H9 (cell line): ENCODE results near the gene ZNF101. TPM values are rescaled to one million over a fixed set of nuclear protein-coding genes. Genes with fewer than 3 reads are reported as not detected.
"Not testable (repeated sequence)": the region's sequence is repeated elsewhere in the genome, so short reads cannot be mapped to it uniquely, and the experiment has no call there.

Experiments used
- DNase-seq: peaks from one replicate; pipeline ENCODE4 v3.0.0-alpha.2; 2017
- H2AFZ ChIP-seq: one replicate; pipeline ENCODE4 v1.6.1; 2013; ENCODE audit warnings: mild to moderate bottlenecking, low read length, control low read depth, moderate library complexity
- H2AK5ac ChIP-seq: 2 replicates; pipeline ENCODE4 v1.6.1; 2013; ENCODE audit warnings: low read length, control low read depth, mixed read lengths; ENCODE audit not compliant: insufficient read length
- H2BK120ac ChIP-seq: one replicate; pipeline ENCODE4 v1.6.1; 2013; ENCODE audit warnings: low read depth, mild to moderate bottlenecking, low read length, control low read depth, inconsistent platforms; ENCODE audit not compliant: poor library complexity, severe bottlenecking
- H2BK12ac ChIP-seq: 2 replicates; pipeline ENCODE4 v1.6.1; 2013; ENCODE audit warnings: low read length, control low read depth, mixed read lengths, low read depth; ENCODE audit not compliant: insufficient read length
- H2BK15ac ChIP-seq: 2 replicates; pipeline ENCODE4 v1.6.1; 2013; ENCODE audit warnings: low read depth, low read length, control low read depth
- H2BK20ac ChIP-seq: one replicate; pipeline ENCODE4 v1.6.1; 2013; ENCODE audit warnings: low read depth, mild to moderate bottlenecking, low read length, control low read depth, inconsistent platforms; ENCODE audit not compliant: poor library complexity, severe bottlenecking
- H2BK5ac ChIP-seq: 2 replicates; pipeline ENCODE4 v1.6.1; 2013; ENCODE audit warnings: low read length, control low read depth, mixed read lengths; ENCODE audit not compliant: insufficient read length
- H3K14ac ChIP-seq: 2 replicates; pipeline ENCODE4 v1.6.1; 2013; ENCODE audit warnings: low read length, control low read depth; ENCODE audit not compliant: insufficient read depth
- H3K18ac ChIP-seq: 2 replicates; pipeline ENCODE4 v1.6.1; 2013; ENCODE audit warnings: low read depth, mild to moderate bottlenecking, mixed read lengths, low read length, control low read depth; ENCODE audit not compliant: insufficient read length
- H3K23ac ChIP-seq: 2 replicates; pipeline ENCODE4 v1.6.1; 2013; ENCODE audit warnings: low read length, control low read depth, mixed read lengths, low read depth; ENCODE audit not compliant: insufficient read length
- H3K23me2 ChIP-seq: 2 replicates; pipeline ENCODE4 v1.6.1; 2013; ENCODE audit warnings: low read depth, mild to moderate bottlenecking, mixed read lengths, low read length, control low read depth; ENCODE audit not compliant: insufficient read length, poor library complexity, severe bottlenecking
- H3K27ac ChIP-seq: 2 replicates; pipeline ENCODE4 v1.5.1; 2013; ENCODE audit warnings: low read length, control low read depth, mixed read lengths, low read depth; ENCODE audit not compliant: insufficient read length
- H3K27me3 ChIP-seq: 2 replicates; pipeline ENCODE4 v1.6.1; 2013; ENCODE audit warnings: low read length, control low read depth, inconsistent platforms; ENCODE audit not compliant: insufficient read depth
- H3K4ac ChIP-seq: 2 replicates; pipeline ENCODE4 v1.6.1; 2013; ENCODE audit warnings: low read depth, mild to moderate bottlenecking, control low read depth, inconsistent platforms, low read length, moderate library complexity
- H3K4me1 ChIP-seq: 2 replicates; pipeline ENCODE4 v1.6.1; 2013; ENCODE audit warnings: low read length, control low read depth, inconsistent platforms; ENCODE audit not compliant: insufficient read depth
- H3K4me2 ChIP-seq: 2 replicates; pipeline ENCODE4 v1.6.1; 2013; ENCODE audit warnings: low read length, control low read depth, mixed read lengths; ENCODE audit not compliant: insufficient read length, insufficient read depth
- H3K56ac ChIP-seq: 2 replicates; pipeline ENCODE4 v1.6.1; 2013; ENCODE audit warnings: low read depth, mild to moderate bottlenecking, mixed read lengths, low read length, control low read depth; ENCODE audit not compliant: insufficient read length
- H3K79me1 ChIP-seq: 2 replicates; pipeline ENCODE4 v1.6.1; 2013; ENCODE audit warnings: low read depth, mild to moderate bottlenecking, moderate library complexity, low read length, control low read depth, inconsistent platforms; ENCODE audit not compliant: insufficient read depth, poor library complexity, severe bottlenecking
- H3K79me2 ChIP-seq: 2 replicates; pipeline ENCODE4 v1.6.1; 2013; ENCODE audit warnings: low read length, control low read depth, inconsistent platforms; ENCODE audit not compliant: insufficient read depth
- H3K9ac ChIP-seq: 2 replicates; pipeline ENCODE4 v1.6.1; 2013; ENCODE audit warnings: low read length, control low read depth, mixed read lengths; ENCODE audit not compliant: insufficient read length; ENCODE audit errors: extremely low read depth
- H3K9me3 ChIP-seq: one replicate; pipeline ENCODE4 v1.6.1; 2013; ENCODE audit warnings: low read depth, low read length, inconsistent platforms; ENCODE audit not compliant: control insufficient read depth
- H3T11ph ChIP-seq: one replicate; pipeline ENCODE4 v1.6.1; 2013; ENCODE audit warnings: mild to moderate bottlenecking, low read length, control low read depth, inconsistent platforms
- H4K20me1 ChIP-seq: one replicate; pipeline ENCODE4 v1.6.1; 2013; ENCODE audit not compliant: control insufficient read depth, insufficient read length, insufficient read depth
- H4K5ac ChIP-seq: 2 replicates; pipeline ENCODE4 v1.6.1; 2013; ENCODE audit warnings: low read depth, mild to moderate bottlenecking, mixed read lengths, low read length, control low read depth; ENCODE audit not compliant: insufficient read length
- H4K8ac ChIP-seq: replicated peaks from 2 replicates; pipeline ENCODE4 v1.6.1; 2013; ENCODE audit warnings: low read length, control low read depth, mixed read lengths, low read depth; ENCODE audit not compliant: insufficient read length
- H4K91ac ChIP-seq: 2 replicates; pipeline ENCODE4 v1.6.1; 2013; ENCODE audit warnings: low read depth, mild to moderate bottlenecking, moderate library complexity, mixed read lengths, low read length, control low read depth; ENCODE audit not compliant: insufficient read length
- H3K27ac Mint-ChIP-seq, 3 experiments: 2 replicates in 2 of 3; 3 replicates in 1 of 3; pipeline ENCODE4 v1.8.0; 2020 to 2021; ENCODE audit warnings: mixed read lengths in 3 of 3, mild to moderate bottlenecking in 1 of 3, moderate library complexity in 1 of 3
- H3K27me3 Mint-ChIP-seq: 2 replicates; pipeline ENCODE4 v1.8.0; 2021; ENCODE audit warnings: low read depth, mild to moderate bottlenecking, moderate library complexity, mixed read lengths
- H3K36me3 Mint-ChIP-seq, 3 experiments: 2 replicates in 2 of 3; 3 replicates in 1 of 3; pipeline ENCODE4 v1.8.0; 2020 to 2021; ENCODE audit warnings: low read depth in 3 of 3, mixed read lengths in 3 of 3; ENCODE audit not compliant: insufficient read depth in 1 of 3
- H3K4me1 Mint-ChIP-seq, 2 experiments: 2 replicates each; pipeline ENCODE4 v1.8.0; 2020; ENCODE audit warnings: mixed read lengths in 2 of 2
- H3K4me3 Mint-ChIP-seq, 2 experiments: 2 replicates in 1 of 2; 3 replicates in 1 of 2; pipeline ENCODE4 v1.8.0; 2020 to 2021; ENCODE audit warnings: mild to moderate bottlenecking in 2 of 2, mixed read lengths in 2 of 2, moderate library complexity in 1 of 2
- H3K9me3 Mint-ChIP-seq, 2 experiments: 2 replicates in 1 of 2; 3 replicates in 1 of 2; pipeline ENCODE4 v1.8.0; 2020; ENCODE audit warnings: mild to moderate bottlenecking in 2 of 2, mixed read lengths in 2 of 2, moderate library complexity in 1 of 2
- CTCF ChIP-seq: fragments of 200-600 bp; sonication (generic); conservative IDR thresholded peaks from 3 replicates; pipeline ENCODE4 v1.8.0; 2021; ENCODE audit warnings: antibody characterized with exemption, mild to moderate bottlenecking
- WGBS: extraction: QIAGEN DNeasy Blood & Tissue Kit; methylation state at CpG from one replicate; pipeline ENCODE4 v1.1.7; 2013; ENCODE audit warnings: missing lambda C conversion rate, low lambda C conversion rate, mixed read lengths; ENCODE audit not compliant: insufficient read length; ENCODE audit errors: extremely low coverage; 5-methylcytosine and 5-hydroxymethylcytosine counted together
- total RNA-seq: library from RNA; stranded (reverse); gene quantifications from 2 replicates; pipeline ENCODE4 v1.2.1, GENCODE V29; 2021

ZNF101 gene
- total RNA-seq, 1 experiment from 2014 or later = 46.9 TPM

GRCh38 chr19:19687090-19687489 lies 18.5 kb downstream of the ZNF101 start:
- Histone ChIP-seq H4K91ac (no peak overlapping the region), H2BK20ac (no peak overlapping the region), H2BK5ac (no peak overlapping the region), H3K79me2 (no peaks in the 10 kb centered on the region), H3K9ac (no peak overlapping the region), H2BK12ac (no peak overlapping the region), H3K4me1 (no peaks in the 10 kb centered on the region), H2BK120ac (no peak overlapping the region), H3K23me2 (no peaks in the 10 kb centered on the region), H3K9me3 (no peaks in the 10 kb centered on the region), H2AFZ (no peak overlapping the region), H3K27ac (no peak overlapping the region), H2AK5ac (no peak overlapping the region), H3K23ac (no peak overlapping the region), H2BK15ac (no peak overlapping the region), H3K4ac (no peak overlapping the region), H4K8ac (no peak overlapping the region), H3K14ac (no peak overlapping the region), H3T11ph (no peak overlapping the region), H3K18ac (no peak overlapping the region), H3K4me2 (no peak overlapping the region), H3K27me3 (no peaks in the 10 kb centered on the region), H3K79me1 (no peaks in the 10 kb centered on the region), H4K5ac (no peak overlapping the region), H4K20me1 (no peaks in the 10 kb centered on the region), H3K56ac (no peak overlapping the region)
- DNase-seq = no peak
- WGBS = no CpG with 5 or more reads among the region's 3 CpGs
- H3K36me3 Mint-ChIP-seq = peaks cover 20 to 26% (median 22%) of the 10 kb centered on the region in 3 experiments
- no peaks in the 10 kb centered on the region for H3K4me1 Mint-ChIP-seq
- H3K9me3 Mint-ChIP-seq = peaks cover 3 to 10% of the 10 kb centered on the region in 2 experiments; a peak in 4 of 5 replicates
- no peak overlapping the region for H3K4me3 Mint-ChIP-seq
- H3K27ac Mint-ChIP-seq = no peak overlapping the region
- no peak for TF ChIP-seq CTCF
- H3K27me3 Mint-ChIP-seq = no peaks in the 10 kb centered on the region

DNA sequence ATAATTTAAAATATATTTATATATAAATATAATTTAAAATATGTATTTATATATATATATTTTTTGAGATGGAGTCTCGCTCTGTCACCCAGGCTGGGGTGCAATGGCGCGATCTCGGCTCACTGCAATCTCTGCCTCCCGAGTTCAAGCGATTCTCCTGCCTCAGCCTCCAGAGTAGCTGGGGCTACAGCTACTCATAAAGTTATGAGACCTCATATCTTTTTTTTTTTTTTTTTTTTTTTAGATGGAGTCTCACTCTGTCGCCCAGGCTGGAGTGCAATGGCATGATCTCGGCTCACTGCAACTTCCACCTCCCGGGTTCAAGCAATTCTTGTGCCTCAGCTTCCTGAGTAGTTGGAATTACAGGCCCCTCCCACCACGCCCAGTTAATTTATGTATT lies 20.4 kb downstream of the ZNF101 start:
- H4K8ac ChIP-seq, H2BK12ac ChIP-seq, H3K18ac ChIP-seq, H2BK5ac ChIP-seq, H3K4me1 Mint-ChIP-seq, H3K56ac ChIP-seq, H3K9me3 ChIP-seq, H3K9me3 Mint-ChIP-seq, H3K79me1 ChIP-seq, H2AK5ac ChIP-seq, H3K4me1 ChIP-seq, H2AFZ ChIP-seq, H3K23ac ChIP-seq, H3K27ac ChIP-seq, H3K14ac ChIP-seq, H3K27ac Mint-ChIP-seq, H3K4ac ChIP-seq, H4K5ac ChIP-seq, H2BK120ac ChIP-seq, H3K23me2 ChIP-seq, H4K20me1 ChIP-seq, H2BK20ac ChIP-seq, H3K4me3 Mint-ChIP-seq, H3K79me2 ChIP-seq, H3K9ac ChIP-seq, DNase-seq, H2BK15ac ChIP-seq, H3K4me2 ChIP-seq, H3K27me3 ChIP-seq, H3T11ph ChIP-seq, H3K27me3 Mint-ChIP-seq, H4K91ac ChIP-seq: not testable (repeated sequence)
- H3K36me3 Mint-ChIP-seq = peaks cover 2 to 12% (median 6%) of the 10 kb centered on the region in 3 experiments; a peak in 5 of 7 replicates
- WGBS = no CpG with 5 or more reads among the region's 10 CpGs
